Type B pancreatic cell (in vitro differentiated cells): ENCODE data around the gene FXYD5. TPM values are rescaled to one million over a fixed set of nuclear protein-coding genes. Genes with fewer than 3 reads are reported as not detected.
A peak's percentile ranks its signal among the peaks of the same experiment; 100 is the strongest.

ENCODE experiments used
- DNase-seq: peaks from one replicate; pipeline ENCODE4 v3.0.0; 2021; ENCODE audit warnings: mixed read lengths; ENCODE audit not compliant: unreplicated experiment; ENCODE audit errors: extremely low spot score
- H3K27ac Mint-ChIP-seq: 2 replicates; pipeline ENCODE4 v1.8.0; 2021; ENCODE audit warnings: mild to moderate bottlenecking, mixed read lengths
- H3K27me3 Mint-ChIP-seq: 2 replicates; pipeline ENCODE4 v1.8.0; 2021; ENCODE audit warnings: mixed read lengths
- H3K36me3 Mint-ChIP-seq: 2 replicates; pipeline ENCODE4 v1.8.0; 2021; ENCODE audit warnings: mixed read lengths
- H3K4me1 Mint-ChIP-seq: one replicate; pipeline ENCODE4 v1.8.0; 2021; ENCODE audit warnings: mixed read lengths; ENCODE audit not compliant: unreplicated experiment
- H3K4me3 Mint-ChIP-seq: 2 replicates; pipeline ENCODE4 v1.8.0; 2021; ENCODE audit warnings: mild to moderate bottlenecking, mixed read lengths
- H3K9me3 Mint-ChIP-seq: 2 replicates; pipeline ENCODE4 v1.8.0; 2021; ENCODE audit warnings: mixed read lengths
- CTCF ChIP-seq: fragments of 200-600 bp; sonication (generic); conservative IDR thresholded peaks from 2 replicates; pipeline ENCODE4 v1.5.0; 2021; ENCODE audit warnings: antibody characterized with exemption, mild to moderate bottlenecking
- total RNA-seq: library from RNA; stranded (reverse); gene quantifications from 2 replicates; pipeline ENCODE4 v1.2.1, GENCODE V29; 2021; ENCODE audit warnings: low replicate concordance

FXYD5 gene
- total RNA-seq, 1 donor from 2014 or later = 24.2 TPM

GRCh38 chr19:35107545-35107944, 47.0 kb upstream of the FXYD5 start:
- Mint-ChIP-seq H3K9me3 (peaks cover 8% of the 10 kb centered on the region), H3K4me3 (no peak overlapping the region), H3K36me3 (no peaks in the 10 kb centered on the region), H3K27ac (peak overlapping the region; percentile 50), H3K4me1 (peaks cover 8% of the 10 kb centered on the region), H3K27me3 (no peaks in the 10 kb centered on the region)
- no peak for DNase-seq
- no peak for TF ChIP-seq CTCF

GRCh38 chr19:35108730-35109129, 45.8 kb upstream of the FXYD5 start:
- no peak for DNase-seq
- Mint-ChIP-seq H3K4me3 (no peak overlapping the region), H3K9me3 (peaks cover 8% of the 10 kb centered on the region), H3K27me3 (no peaks in the 10 kb centered on the region), H3K4me1 (peaks cover 8% of the 10 kb centered on the region), H3K27ac (no peak overlapping the region), H3K36me3 (no peaks in the 10 kb centered on the region)
- TF ChIP-seq CTCF = no peak

GRCh38 chr19:35109395-35110112, 45.0 kb upstream of the FXYD5 start:
- Mint-ChIP-seq H3K36me3 (no peaks in the 10 kb centered on the region), H3K27ac (no peak overlapping the region), H3K4me3 (no peak overlapping the region), H3K4me1 (peaks cover 11% of the 10 kb centered on the region), H3K9me3 (peaks cover 8% of the 10 kb centered on the region), H3K27me3 (no peaks in the 10 kb centered on the region)
- TF ChIP-seq CTCF = no peak
- DNase-seq = no peak

- TF ChIP-seq CTCF = no peak
- H3K4me3 Mint-ChIP-seq = no peak overlapping the region
- peaks cover 8% of the 10 kb centered on the region for H3K9me3 Mint-ChIP-seq
Measured at GRCh38 chr19:35110974-35111373, 43.6 kb upstream of the FXYD5 start.

GRCh38 chr19:35112995-35113688, 41.4 kb upstream of the FXYD5 start:
- H3K27me3 Mint-ChIP-seq = no peaks in the 10 kb centered on the region
- H3K4me3 Mint-ChIP-seq = no peak overlapping the region
- no peak overlapping the region for H3K27ac Mint-ChIP-seq
- peaks cover 38% of the 10 kb centered on the region for H3K4me1 Mint-ChIP-seq
- H3K36me3 Mint-ChIP-seq = no peaks in the 10 kb centered on the region
- DNase-seq = no peak
- TF ChIP-seq CTCF = no peak
- H3K9me3 Mint-ChIP-seq = no peaks in the 10 kb centered on the region

More at GRCh38 chr19:35110974-35111373, 43.6 kb upstream of the FXYD5 start:
- no peak overlapping the region for H3K27ac Mint-ChIP-seq
- DNase-seq = no peak
- no peaks in the 10 kb centered on the region for H3K36me3 Mint-ChIP-seq
- H3K4me1 Mint-ChIP-seq = peaks cover 20% of the 10 kb centered on the region
- H3K27me3 Mint-ChIP-seq = no peaks in the 10 kb centered on the region
